H1 (cell line): ENCODE data around the gene ARHGEF10L. TPM values are rescaled to one million over a fixed set of nuclear protein-coding genes. Genes with fewer than 3 reads are reported as not detected.

Experiments used
- CTCF ChIA-PET: fragments of 300-600 bp; sonication (Branson Sonifier 250); formaldehyde crosslinking; loops from one replicate; lab custom pipeline; 2021; ENCODE audit not compliant: partially characterized antibody; lab: Charles Lee
- POLR2A ChIA-PET: fragments of 300-600 bp; sonication (Branson Sonifier 250); formaldehyde crosslinking; loops from one replicate; lab custom pipeline; 2021; ENCODE audit warnings: inconsistent platforms; ENCODE audit not compliant: partially characterized antibody; lab: Charles Lee
- DNase-seq, 2 experiments: peaks; one replicate each; pipeline versions ENCODE4 v3.0.0 to v3.0.0-alpha.2; 2010 to 2022; ENCODE audit warnings: low spot score in 2 of 2, low read depth in 1 of 2, mixed read lengths in 1 of 2
- FAIRE-seq: peaks from 2 replicates; lab custom pipeline; 2011; peaks lifted over from hg19 to GRCh38; lab: Jason Lieb, UNC
- H2AFZ ChIP-seq: 2 replicates; pipeline ENCODE4 v1.8.1; 2012; ENCODE audit warnings: low read length, inconsistent platforms
- H2AK5ac ChIP-seq: 2 replicates; pipeline ENCODE4 v1.6.1; 2013; ENCODE audit warnings: low read depth, low read length
- H2BK120ac ChIP-seq: replicated peaks from 2 replicates; pipeline ENCODE3; 2013; ENCODE audit warnings: low read depth, low read length, inconsistent platforms
- H2BK12ac ChIP-seq: 2 replicates; pipeline ENCODE4 v1.6.1; 2013; ENCODE audit warnings: low read depth, low read length
- H2BK15ac ChIP-seq: 2 replicates; pipeline ENCODE4 v1.6.1; 2013; ENCODE audit warnings: low read length
- H2BK20ac ChIP-seq: 2 replicates; pipeline ENCODE4 v1.6.1; 2013; ENCODE audit warnings: low read length
- H2BK5ac ChIP-seq: 2 replicates; pipeline ENCODE4 v1.6.1; 2013; ENCODE audit warnings: low read depth, low read length
- H3K14ac ChIP-seq: 2 replicates; pipeline ENCODE4 v1.6.1; 2013; ENCODE audit warnings: inconsistent platforms; ENCODE audit not compliant: insufficient read length
- H3K18ac ChIP-seq: 2 replicates; pipeline ENCODE4 v1.6.1; 2013; ENCODE audit warnings: low read length; ENCODE audit errors: extremely low read depth
- H3K23ac ChIP-seq: 2 replicates; pipeline ENCODE4 v1.6.1; 2013; ENCODE audit warnings: inconsistent platforms; ENCODE audit not compliant: insufficient read length
- H3K23me2 ChIP-seq: 2 replicates; pipeline ENCODE4 v1.6.1; 2013; ENCODE audit warnings: low read depth, low read length
- H3K27ac ChIP-seq: 2 replicates; pipeline ENCODE4 v1.6.1; 2011; ENCODE audit warnings: low read depth, low read length, inconsistent platforms
- H3K27me3 ChIP-seq, 4 experiments: replicated peaks in 1 of 4; 1 replicate in 1 of 4; 2 replicates in 3 of 4; pipeline versions ENCODE4 v1.6.1 to v1.8.1; 2011 to 2013; ENCODE audit warnings: low read length in 3 of 4, mild to moderate bottlenecking in 3 of 4, inconsistent platforms in 2 of 4, mixed read lengths in 2 of 4, moderate library complexity in 1 of 4; ENCODE audit not compliant: control insufficient read depth in 3 of 4, insufficient read depth in 3 of 4; ENCODE audit errors: extremely low read depth in 1 of 4
- H3K36me3 ChIP-seq, 4 experiments: 2 replicates each; pipeline versions ENCODE4 v1.6.1 to v1.8.1; 2011 to 2013; ENCODE audit warnings: mild to moderate bottlenecking in 4 of 4, low read length in 3 of 4, moderate library complexity in 2 of 4, control low read depth in 1 of 4, inconsistent platforms in 1 of 4; ENCODE audit not compliant: insufficient read depth in 4 of 4, control insufficient read depth in 2 of 4
- H3K4ac ChIP-seq: replicated peaks from 2 replicates; pipeline ENCODE3; 2013; ENCODE audit warnings: low read length, low read depth, mixed read lengths, inconsistent platforms; ENCODE audit not compliant: insufficient read length
- H3K4me1 ChIP-seq, 4 experiments: replicated peaks in 1 of 4; 1 replicate in 1 of 4; 2 replicates in 3 of 4; pipeline versions ENCODE4 v1.6.1 to v1.8.1; 2011 to 2013; ENCODE audit warnings: low read length in 3 of 4, inconsistent platforms in 2 of 4, mixed read lengths in 1 of 4; ENCODE audit not compliant: insufficient read depth in 4 of 4, control insufficient read depth in 3 of 4
- H3K4me2 ChIP-seq, 2 experiments: 2 replicates each; pipeline versions ENCODE4 v1.6.1 to v1.8.1; 2011 to 2013; ENCODE audit warnings: low read depth in 2 of 2, low read length in 2 of 2, control low read depth in 1 of 2, inconsistent platforms in 1 of 2, mild to moderate bottlenecking in 1 of 2; ENCODE audit not compliant: insufficient read depth in 1 of 2
- H3K4me3 ChIP-seq, 4 experiments: fragments of 200-600, 300-600 bp in 1 of 4; sonication (generic), shearing (Covaris generic), sonication (Bioruptor Twin) in 1 of 4; 2 replicates each; pipeline versions ENCODE4 v1.5.1 to v1.8.1; 2011 to 2016; ENCODE audit warnings: low read length in 4 of 4, low read depth in 3 of 4, control low read depth in 2 of 4, inconsistent platforms in 2 of 4, mild to moderate bottlenecking in 2 of 4, mixed read lengths in 1 of 4, moderate library complexity in 1 of 4; ENCODE audit not compliant: insufficient read depth in 2 of 4; ENCODE audit errors: extremely low read depth in 1 of 4
- H3K56ac ChIP-seq: replicated peaks from 2 replicates; pipeline ENCODE3; 2013; ENCODE audit warnings: low read depth, mild to moderate bottlenecking, mixed read lengths, low read length, inconsistent platforms; ENCODE audit not compliant: insufficient read length
- H3K79me1 ChIP-seq: 2 replicates; pipeline ENCODE4 v1.6.1; 2013; ENCODE audit warnings: low read depth, low read length, control low read depth
- H3K79me2 ChIP-seq, 2 experiments: 2 replicates each; pipeline versions ENCODE4 v1.6.1 to v1.8.1; 2012 to 2013; ENCODE audit warnings: low read length in 2 of 2, mild to moderate bottlenecking in 2 of 2, inconsistent platforms in 1 of 2; ENCODE audit not compliant: insufficient read depth in 2 of 2, control insufficient read depth in 1 of 2
- H3K9ac ChIP-seq, 4 experiments: replicated peaks in 1 of 4; 1 replicate in 1 of 4; 2 replicates in 3 of 4; pipeline versions ENCODE4 v1.6.1 to v1.8.1; 2011 to 2013; ENCODE audit warnings: low read depth in 3 of 4, low read length in 3 of 4, control low read depth in 2 of 4, mild to moderate bottlenecking in 2 of 4, moderate library complexity in 2 of 4, inconsistent platforms in 1 of 4; ENCODE audit errors: extremely low read depth in 1 of 4
- H3K9me3 ChIP-seq, 2 experiments: 2 replicates each; pipeline versions ENCODE4 v1.6.1 to v1.8.1; 2012 to 2013; ENCODE audit warnings: mild to moderate bottlenecking in 2 of 2, moderate library complexity in 2 of 2, control low read depth in 1 of 2, inconsistent platforms in 1 of 2, low read depth in 1 of 2, low read length in 1 of 2, mixed read lengths in 1 of 2; ENCODE audit not compliant: insufficient read depth in 2 of 2
- H4K20me1 ChIP-seq, 2 experiments: replicated peaks in 1 of 2; 2 replicates each; pipeline versions ENCODE3 to v1.8.1; 2011 to 2013; ENCODE audit warnings: inconsistent platforms in 2 of 2, low read length in 2 of 2, mild to moderate bottlenecking in 1 of 2; ENCODE audit not compliant: insufficient read depth in 2 of 2, control insufficient read depth in 1 of 2
- H4K5ac ChIP-seq: 2 replicates; pipeline ENCODE4 v1.6.1; 2013; ENCODE audit warnings: low read length, low read depth, mixed read lengths, inconsistent platforms; ENCODE audit not compliant: insufficient read length
- H4K8ac ChIP-seq: 2 replicates; pipeline ENCODE4 v1.8.0; 2013; ENCODE audit warnings: mild to moderate bottlenecking, moderate library complexity, low read length, inconsistent platforms; ENCODE audit not compliant: insufficient read depth; ENCODE audit errors: extremely low read depth
- H4K91ac ChIP-seq: replicated peaks from 2 replicates; pipeline ENCODE3; 2013; ENCODE audit warnings: low read length, mixed read lengths, inconsistent platforms; ENCODE audit not compliant: insufficient read length
- CTBP2 ChIP-seq: IDR thresholded peaks from 2 replicates; pipeline ENCODE4 v1.7.0; 2011; ENCODE audit warnings: borderline replicate concordance, mild to moderate bottlenecking, moderate library complexity, mixed read lengths, low read length; ENCODE audit not compliant: insufficient read depth, insufficient read length
- CTCF ChIP-seq, 3 experiments: IDR thresholded peaks; 1 replicate in 2 of 3; 2 replicates in 1 of 3; pipeline versions ENCODE4 v1.5.1 to v1.6.1; 2011; ENCODE audit warnings: low read length in 3 of 3, mild to moderate bottlenecking in 3 of 3, inconsistent platforms in 2 of 3, low read depth in 1 of 3, moderate library complexity in 1 of 3; ENCODE audit not compliant: insufficient read depth in 1 of 3; ENCODE audit errors: control extremely low read depth in 1 of 3
- TAF7 ChIP-seq: optimal IDR thresholded peaks from 2 replicates; pipeline ENCODE3; 2011; ENCODE audit warnings: low read depth, mild to moderate bottlenecking, inconsistent platforms, low read length, moderate library complexity, borderline replicate concordance
- WGBS, 2 experiments: shearing (Covaris generic) in 1 of 2; methylation state at CpG; one replicate each; pipeline versions ENCODE4 v1.1.6 to v1.1.7; 2013 to 2015; ENCODE audit warnings: low lambda C conversion rate in 2 of 2, mixed read lengths in 2 of 2, inconsistent platforms in 1 of 2, low coverage in 1 of 2, missing lambda C conversion rate in 1 of 2; ENCODE audit not compliant: insufficient replicate concordance in 2 of 2, insufficient coverage in 1 of 2, insufficient read length in 1 of 2; ENCODE audit errors: extremely low coverage in 1 of 2, missing lambda C conversion rate in 1 of 2; 5-methylcytosine and 5-hydroxymethylcytosine counted together
- polyA plus RNA-seq, 7 experiments: library from polyadenylated mRNA; depleted of rRNA in 3 of 7; stranded (reverse) in 5 of 7; unstranded in 2 of 7; fragments of >200 nt in 5 of 7; fragments of 200-250 nt in 2 of 7; gene quantifications; 1 replicate in 5 of 7; 2 replicates in 1 of 7; 4 replicates in 1 of 7; pipeline versions ENCODE4 v1.2.1 to v1.2.3, GENCODE V29; 2011 to 2013; ENCODE audit warnings: missing spikeins in 2 of 7, mixed read lengths in 2 of 7
- total RNA-seq: library from RNA; stranded (reverse); fragmentation: NEBNext Ultra II Directional; extraction: Animal tissue kit (Norgen Biotek cat#: 25700); gene quantifications from 2 replicates; pipeline ENCODE4 v1.2.1, GENCODE V29; 2021
- TF ChIP-seq, protein P1 (sequence below): IDR thresholded peaks from 2 replicates; pipeline ENCODE4 v1.6.1; 2011; ENCODE audit warnings: low read depth, mild to moderate bottlenecking, low read length; ENCODE audit not compliant: insufficient read depth
- TF ChIP-seq, protein P2 (sequence below): IDR thresholded peaks from 2 replicates; pipeline ENCODE4 v1.6.1; 2011; ENCODE audit warnings: low read length, improper control_type of control experiment

Gene ARHGEF10L
- total and polyA plus RNA-seq, 2 of the 8 experiments (the other 6 are each of a cell fraction or from before 2014, with no cell fraction given) = 33.6 to 39.6 TPM

DNA sequence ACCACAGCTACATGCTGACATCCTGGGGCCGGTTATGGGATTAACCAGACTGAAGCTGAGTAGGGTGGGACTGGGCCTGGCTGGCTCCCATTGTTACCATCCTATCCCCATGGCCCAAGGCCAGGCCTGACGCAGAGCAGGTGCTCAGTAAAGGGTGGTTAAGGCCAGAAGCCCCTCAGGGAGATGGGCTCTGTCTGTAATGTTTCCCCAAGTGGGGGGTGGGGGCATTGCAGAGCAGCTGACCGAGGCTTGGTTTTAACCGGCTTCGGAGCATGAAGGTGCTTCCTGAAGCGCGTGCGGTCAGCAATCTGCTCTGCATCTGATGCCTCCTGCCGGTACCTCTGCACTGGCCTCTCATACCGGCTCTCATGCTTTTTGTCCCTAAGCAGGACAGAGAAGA is 132.2 kb downstream of the ARHGEF10L start:
- Histone ChIP-seq H2BK120ac (no peak overlapping the region), H3K4me2 (no peak overlapping the region), H4K8ac (peak overlapping the region; percentile 31; the same call in 1 of the 2 replicates), H4K91ac (no peak overlapping the region), H2AK5ac (no peak overlapping the region), H3K18ac (no peak overlapping the region), H3K56ac (no peak overlapping the region), H4K5ac (no peak overlapping the region), H3K36me3 (0 out of 8 replicates have a peak, but pooled peaks cover 0 to 2% (median 0%) of the 10 kb centered on the region in 4 experiments), H2BK5ac (no peak overlapping the region), H3K79me2 (no peaks in the 10 kb centered on the region; a peak in 1 of 4 replicates), H4K20me1 (peaks cover 9 to 15% of the 10 kb centered on the region in 2 experiments), H3K4ac (no peak overlapping the region), H2BK15ac (no peak overlapping the region), H3K9ac (no peak overlapping the region), H3K23ac (no peak overlapping the region), H3K4me3 (no peak overlapping the region), H3K79me1 (peaks cover 9% of the 10 kb centered on the region), H3K9me3 (no peaks in the 10 kb centered on the region), H2BK20ac (no peak overlapping the region), H3K27me3 (no peaks in the 10 kb centered on the region), H2BK12ac (no peak overlapping the region), H2AFZ (no peak overlapping the region), H3K14ac (no peak overlapping the region), H3K27ac (no peak overlapping the region), H3K4me1 (peaks cover 0 to 15% (median 7%) of the 10 kb centered on the region in 4 experiments; a peak in 5 of 7 replicates), H3K23me2 (no peaks in the 10 kb centered on the region; the same call in 1 of the 2 replicates)
- TF ChIP-seq CTCF (IDR thresholded peaks at IDR 0.05; ENCODE audit: control extremely low read depth in 1 of 3, insufficient read depth in 1 of 3, low read depth in 1 of 3, low read length in 3 of 3) = peak in 2 of 3 experiments; percentile 9 to 30; a peak in 1 of 4 replicates
- TF ChIP-seq, protein P1, sequence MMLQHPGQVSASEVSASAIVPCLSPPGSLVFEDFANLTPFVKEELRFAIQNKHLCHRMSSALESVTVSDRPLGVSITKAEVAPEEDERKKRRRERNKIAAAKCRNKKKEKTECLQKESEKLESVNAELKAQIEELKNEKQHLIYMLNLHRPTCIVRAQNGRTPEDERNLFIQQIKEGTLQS = no peak
- TF ChIP-seq, protein P2, sequence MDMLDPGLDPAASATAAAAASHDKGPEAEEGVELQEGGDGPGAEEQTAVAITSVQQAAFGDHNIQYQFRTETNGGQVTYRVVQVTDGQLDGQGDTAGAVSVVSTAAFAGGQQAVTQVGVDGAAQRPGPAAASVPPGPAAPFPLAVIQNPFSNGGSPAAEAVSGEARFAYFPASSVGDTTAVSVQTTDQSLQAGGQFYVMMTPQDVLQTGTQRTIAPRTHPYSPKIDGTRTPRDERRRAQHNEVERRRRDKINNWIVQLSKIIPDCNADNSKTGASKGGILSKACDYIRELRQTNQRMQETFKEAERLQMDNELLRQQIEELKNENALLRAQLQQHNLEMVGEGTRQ = no peak
- TF ChIP-seq TAF7 = no peak
- no peak for TF ChIP-seq CTBP2
- ChIA-PET POLR2A (interaction anchor here (1.0 to 1.2 kb wide), 2 partner anchors 11 kb away, joined by 3 read pairs; no protein-coding TSS in a partner anchor), CTCF (interaction anchor here (1.2 to 3.4 kb wide), 5 partner anchors 9 to 29 kb away, joined by 3 to 12 read pairs (median 5); no protein-coding TSS in a partner anchor)
- DNase-seq (peak in 1 of 2 experiments; percentile 61), FAIRE-seq (no peak)
- WGBS, 2 experiments = 88% methylated on average over 10 of the region's 10 CpGs; no CpG with 5 or more reads in 1 of the 2 experiments
